Measurements from ENCODE around the gene PFKFB2.
A peak's percentile ranks its signal among the peaks of the same experiment; 100 is the strongest.

PFKFB2 gene

DNA sequence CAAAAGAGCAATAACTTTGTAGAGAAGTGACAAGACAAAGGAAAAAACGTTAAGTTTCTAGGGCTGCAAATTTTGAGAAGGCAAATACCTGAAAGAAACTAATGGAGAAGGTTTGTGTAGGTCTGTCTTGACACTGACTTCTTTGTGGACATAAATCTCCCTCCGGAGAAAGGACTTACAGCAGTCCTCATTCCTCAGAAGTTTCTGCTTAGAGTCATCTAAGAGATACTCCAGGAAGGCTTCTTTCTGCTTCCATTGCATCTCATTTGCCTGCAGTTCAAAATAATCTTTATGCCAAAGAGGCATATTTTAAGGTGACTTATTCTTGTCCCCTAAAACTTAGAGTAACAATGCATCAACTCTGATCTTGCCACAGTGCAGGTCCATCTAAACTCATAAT, 31.2 kb downstream of the PFKFB2 start:
- TF ChIP-seq CREB1 (IDR thresholded peaks at IDR 0.05; ENCODE audit: low read depth), result no peak
- no peak for TF ChIP-seq TAF1 (IDR thresholded peaks at IDR 0.05; ENCODE audit: low read depth)
- no peak for TF ChIP-seq ZBTB7A (IDR thresholded peaks at IDR 0.05; ENCODE audit: low read depth)
- TF ChIP-seq, protein P1, sequence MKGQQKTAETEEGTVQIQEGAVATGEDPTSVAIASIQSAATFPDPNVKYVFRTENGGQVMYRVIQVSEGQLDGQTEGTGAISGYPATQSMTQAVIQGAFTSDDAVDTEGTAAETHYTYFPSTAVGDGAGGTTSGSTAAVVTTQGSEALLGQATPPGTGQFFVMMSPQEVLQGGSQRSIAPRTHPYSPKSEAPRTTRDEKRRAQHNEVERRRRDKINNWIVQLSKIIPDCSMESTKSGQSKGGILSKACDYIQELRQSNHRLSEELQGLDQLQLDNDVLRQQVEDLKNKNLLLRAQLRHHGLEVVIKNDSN (IDR thresholded peaks at IDR 0.05), result no peak

DNA sequence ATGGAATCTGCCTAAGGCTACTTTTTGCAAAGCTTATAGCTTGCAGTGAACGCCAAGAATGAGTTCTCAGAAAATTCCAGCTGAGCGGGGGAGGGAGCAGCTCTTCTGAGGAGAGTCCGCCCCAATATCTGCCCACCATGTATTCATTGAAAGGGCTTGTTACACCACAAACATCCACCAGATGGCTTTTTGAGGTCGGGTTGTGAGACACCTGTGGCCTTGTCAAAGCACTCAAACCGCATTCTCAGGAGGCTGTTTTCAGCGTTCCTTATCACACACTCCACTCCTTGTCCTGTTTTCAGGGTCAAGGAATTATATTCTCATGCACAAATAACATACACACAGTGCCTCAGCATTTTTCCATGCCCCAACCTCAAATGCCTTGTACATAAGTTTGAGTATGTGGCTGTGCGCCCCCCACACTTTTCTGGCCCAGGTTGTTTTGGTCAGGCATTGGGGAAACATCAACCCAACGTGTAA, 31.7 kb downstream of the PFKFB2 start:
- TF ChIP-seq RAD21 (IDR thresholded peaks at IDR 0.05; ENCODE audit: low read depth), result peak; percentile 78
- TF ChIP-seq CEBPB (IDR thresholded peaks at IDR 0.05), result no peak
- TF ChIP-seq, protein P2, sequence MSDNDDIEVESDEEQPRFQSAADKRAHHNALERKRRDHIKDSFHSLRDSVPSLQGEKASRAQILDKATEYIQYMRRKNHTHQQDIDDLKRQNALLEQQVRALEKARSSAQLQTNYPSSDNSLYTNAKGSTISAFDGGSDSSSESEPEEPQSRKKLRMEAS (IDR thresholded peaks at IDR 0.05), result no peak
- TF ChIP-seq, protein P1 (IDR thresholded peaks at IDR 0.05), result no peak

DNA sequence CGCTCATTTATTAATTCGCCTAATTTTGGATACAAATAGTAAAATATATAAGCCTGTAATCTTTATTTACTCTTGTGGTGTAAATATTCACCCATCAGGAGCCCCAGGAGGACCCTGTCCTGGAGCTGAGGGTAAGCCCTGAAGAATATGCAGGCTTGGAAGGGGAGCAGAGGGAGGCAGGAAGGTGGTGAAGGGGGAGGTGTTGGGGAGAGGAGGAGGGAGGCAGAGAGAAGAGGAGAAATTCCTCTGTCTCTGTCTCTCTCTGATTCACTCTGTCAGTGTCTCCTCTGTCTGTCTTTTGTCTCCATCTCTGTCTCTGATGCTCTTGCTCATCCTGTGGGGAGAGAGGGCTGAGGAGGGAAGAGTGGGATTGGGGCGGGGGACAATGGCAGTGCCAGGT, 32.8 kb downstream of the PFKFB2 start:
- TF ChIP-seq RAD21 (IDR thresholded peaks at IDR 0.05; ENCODE audit: low read depth) (no peak), CREB1 (IDR thresholded peaks at IDR 0.05; ENCODE audit: low read depth) (no peak), FOXM1 (IDR thresholded peaks at IDR 0.05; ENCODE audit: borderline replicate concordance, low read depth) (no peak), TCF12 (IDR thresholded peaks at IDR 0.05; ENCODE audit: low read depth) (no peak), EGR1 (IDR thresholded peaks at IDR 0.05) (no peak), YY1 (IDR thresholded peaks at IDR 0.05; ENCODE audit: low read depth) (no peak), CEBPB (IDR thresholded peaks at IDR 0.05) (no peak), TEAD4 (IDR thresholded peaks at IDR 0.05) (no peak), TAF1 (IDR thresholded peaks at IDR 0.05; ENCODE audit: low read depth) (no peak), ZBTB7A (IDR thresholded peaks at IDR 0.05; ENCODE audit: low read depth) (no peak)
- TF ChIP-seq, protein P1 (IDR thresholded peaks at IDR 0.05), result no peak
- TF ChIP-seq, protein P3, sequence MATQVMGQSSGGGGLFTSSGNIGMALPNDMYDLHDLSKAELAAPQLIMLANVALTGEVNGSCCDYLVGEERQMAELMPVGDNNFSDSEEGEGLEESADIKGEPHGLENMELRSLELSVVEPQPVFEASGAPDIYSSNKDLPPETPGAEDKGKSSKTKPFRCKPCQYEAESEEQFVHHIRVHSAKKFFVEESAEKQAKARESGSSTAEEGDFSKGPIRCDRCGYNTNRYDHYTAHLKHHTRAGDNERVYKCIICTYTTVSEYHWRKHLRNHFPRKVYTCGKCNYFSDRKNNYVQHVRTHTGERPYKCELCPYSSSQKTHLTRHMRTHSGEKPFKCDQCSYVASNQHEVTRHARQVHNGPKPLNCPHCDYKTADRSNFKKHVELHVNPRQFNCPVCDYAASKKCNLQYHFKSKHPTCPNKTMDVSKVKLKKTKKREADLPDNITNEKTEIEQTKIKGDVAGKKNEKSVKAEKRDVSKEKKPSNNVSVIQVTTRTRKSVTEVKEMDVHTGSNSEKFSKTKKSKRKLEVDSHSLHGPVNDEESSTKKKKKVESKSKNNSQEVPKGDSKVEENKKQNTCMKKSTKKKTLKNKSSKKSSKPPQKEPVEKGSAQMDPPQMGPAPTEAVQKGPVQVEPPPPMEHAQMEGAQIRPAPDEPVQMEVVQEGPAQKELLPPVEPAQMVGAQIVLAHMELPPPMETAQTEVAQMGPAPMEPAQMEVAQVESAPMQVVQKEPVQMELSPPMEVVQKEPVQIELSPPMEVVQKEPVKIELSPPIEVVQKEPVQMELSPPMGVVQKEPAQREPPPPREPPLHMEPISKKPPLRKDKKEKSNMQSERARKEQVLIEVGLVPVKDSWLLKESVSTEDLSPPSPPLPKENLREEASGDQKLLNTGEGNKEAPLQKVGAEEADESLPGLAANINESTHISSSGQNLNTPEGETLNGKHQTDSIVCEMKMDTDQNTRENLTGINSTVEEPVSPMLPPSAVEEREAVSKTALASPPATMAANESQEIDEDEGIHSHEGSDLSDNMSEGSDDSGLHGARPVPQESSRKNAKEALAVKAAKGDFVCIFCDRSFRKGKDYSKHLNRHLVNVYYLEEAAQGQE (IDR thresholded peaks at IDR 0.05; ENCODE audit: low read depth), result no peak
- TF ChIP-seq, protein P2 (IDR thresholded peaks at IDR 0.05), result no peak

DNA sequence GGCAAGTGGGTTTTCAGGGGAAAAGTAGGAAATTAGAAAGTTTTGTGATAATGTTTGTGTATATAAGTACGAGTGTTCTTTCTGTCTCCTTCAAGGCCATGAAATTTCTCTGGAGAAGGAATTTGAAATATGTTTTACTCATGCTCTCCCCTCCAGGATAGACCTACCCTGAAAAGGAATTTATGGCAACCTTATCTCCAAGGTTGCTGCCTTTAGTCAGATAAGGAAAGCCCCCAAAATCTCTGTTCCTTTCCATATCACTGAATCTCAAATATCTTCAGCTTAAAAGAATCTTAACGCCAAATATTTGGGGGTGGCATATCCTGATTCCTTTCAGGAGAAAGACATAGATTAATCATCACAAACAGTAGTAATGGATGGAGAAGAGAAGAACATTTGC, 35.1 kb downstream of the PFKFB2 start:
- TF ChIP-seq RAD21 (IDR thresholded peaks at IDR 0.05; ENCODE audit: low read depth) (no peak), CEBPB (IDR thresholded peaks at IDR 0.05) (no peak), EP300 (IDR thresholded peaks at IDR 0.05; ENCODE audit: borderline replicate concordance) (no peak), EGR1 (IDR thresholded peaks at IDR 0.05) (no peak), TEAD4 (IDR thresholded peaks at IDR 0.05) (no peak), ZBTB7A (IDR thresholded peaks at IDR 0.05; ENCODE audit: low read depth) (no peak), YY1 (IDR thresholded peaks at IDR 0.05; ENCODE audit: low read depth) (no peak), FOXM1 (IDR thresholded peaks at IDR 0.05; ENCODE audit: borderline replicate concordance, low read depth) (no peak), TCF12 (IDR thresholded peaks at IDR 0.05; ENCODE audit: low read depth) (no peak), CREB1 (IDR thresholded peaks at IDR 0.05; ENCODE audit: low read depth) (no peak), TAF1 (IDR thresholded peaks at IDR 0.05; ENCODE audit: low read depth) (no peak), NFIC (IDR thresholded peaks at IDR 0.05) (no peak)
- TF ChIP-seq, protein P1 (IDR thresholded peaks at IDR 0.05), result no peak
- TF ChIP-seq, protein P3 (IDR thresholded peaks at IDR 0.05; ENCODE audit: low read depth), result no peak
- TF ChIP-seq, protein P2 (IDR thresholded peaks at IDR 0.05), result no peak

DNA sequence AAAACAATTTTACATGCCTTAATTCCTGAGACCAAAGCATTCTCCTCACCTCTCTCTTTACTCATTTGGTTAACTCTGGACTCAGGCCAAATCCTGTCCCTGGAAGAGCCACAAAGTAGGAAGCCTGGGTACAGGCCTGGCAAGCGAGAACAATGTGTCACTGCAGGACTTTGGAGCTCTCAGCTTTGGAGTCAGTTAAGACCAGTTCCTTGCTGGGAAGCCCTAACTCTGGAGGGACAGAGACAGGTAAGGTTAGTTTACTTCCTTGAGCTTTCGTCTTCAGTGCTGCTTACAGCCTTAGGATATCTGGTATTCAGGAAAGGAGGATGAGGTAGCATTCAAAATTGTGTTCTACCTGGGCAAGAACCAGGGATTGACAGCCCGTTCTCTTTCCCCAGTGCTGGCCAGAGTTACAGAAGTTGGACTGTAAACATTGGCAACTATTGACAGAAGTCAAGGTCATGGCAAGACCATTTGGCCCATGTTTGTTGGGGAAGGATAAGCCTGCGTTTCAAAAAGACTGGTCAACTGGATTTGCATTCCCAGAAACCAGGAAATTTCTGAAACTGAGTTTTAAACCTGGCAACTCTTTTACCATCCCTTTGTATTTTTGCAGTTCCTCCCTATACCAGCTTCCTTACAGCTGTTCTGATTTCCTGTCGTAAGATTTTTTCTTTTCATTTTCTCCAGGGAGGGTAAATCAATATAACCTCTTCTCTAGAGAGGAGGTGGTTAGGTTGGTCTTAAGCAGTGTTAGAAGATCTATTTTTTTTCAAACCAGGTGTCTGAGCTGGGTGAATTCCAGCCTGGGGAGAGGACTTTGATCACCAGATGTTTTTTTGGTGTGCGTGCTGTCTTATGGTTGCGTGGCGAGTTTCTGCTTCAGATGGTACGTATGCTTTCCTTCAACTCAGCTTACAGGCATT, 35.9 kb downstream of the PFKFB2 start, which contains the start of gene C4BPB:
C4BPB (plus strand) TSS at position 160 of the 926 bp plus-strand sequence; CDS start at position 832, 672 bp downstream.
- TF ChIP-seq, protein P2 (IDR thresholded peaks at IDR 0.05), result no peak
- 0 out of 2 replicates have a peak, but pooled peaks have one; percentile 36 for TF ChIP-seq NFIC (IDR thresholded peaks at IDR 0.05)
